Loucy (cell line): ENCODE results near the gene KATNBL1.

Source experiments
- H2AFZ ChIP-seq: fragments of 200-600 bp; sonication (generic); 2 replicates; pipeline ENCODE4 v1.6.0; 2016; ENCODE audit warnings: antibody characterized with exemption, mild to moderate bottlenecking, low read length, moderate library complexity
- H3F3A ChIP-seq: fragments of 200-600 bp; 2 replicates; pipeline ENCODE4 v1.6.0; 2016; ENCODE audit warnings: antibody characterized with exemption, low read depth, mild to moderate bottlenecking
- H3K27me3 ChIP-seq: fragments of 200-600 bp; sonication (generic); 2 replicates; pipeline ENCODE4 v1.6.1; 2014; ENCODE audit warnings: low read length, mild to moderate bottlenecking; ENCODE audit not compliant: insufficient read depth, poor library complexity, severe bottlenecking
- H3K36me3 ChIP-seq: fragments of 200-600 bp; sonication (generic); 2 replicates; pipeline ENCODE4 v1.6.1; 2016; ENCODE audit warnings: low read length; ENCODE audit not compliant: insufficient read depth
- H3K4me1 ChIP-seq: fragments of 200-600 bp; sonication (generic); 2 replicates; pipeline ENCODE4 v1.5.1; 2014; ENCODE audit warnings: low read length, mild to moderate bottlenecking; ENCODE audit not compliant: insufficient read depth, poor library complexity, severe bottlenecking
- H3K4me2 ChIP-seq: fragments of 200-600 bp; sonication (generic); 2 replicates; pipeline ENCODE4 v1.6.0; 2014; ENCODE audit warnings: antibody characterized with exemption, low read length, low read depth, mild to moderate bottlenecking; ENCODE audit not compliant: poor library complexity, severe bottlenecking
- H3K4me3 ChIP-seq: fragments of 200-600 bp; sonication (generic); 2 replicates; pipeline ENCODE4 v1.5.1; 2014; ENCODE audit warnings: low read length, mild to moderate bottlenecking, mixed read lengths; ENCODE audit not compliant: poor library complexity, severe bottlenecking
- H3K79me2 ChIP-seq: fragments of 200-600 bp; sonication (generic); 2 replicates; pipeline ENCODE4 v1.6.1; 2014; ENCODE audit warnings: low read length; ENCODE audit not compliant: insufficient read depth
- H3K9ac ChIP-seq: fragments of 200-600 bp; sonication (generic); 2 replicates; pipeline ENCODE4 v1.6.0; 2014; ENCODE audit warnings: mild to moderate bottlenecking, low read depth, low read length, moderate library complexity; ENCODE audit not compliant: poor library complexity, severe bottlenecking
- H3K9me2 ChIP-seq: fragments of 200-600 bp; sonication (generic); replicated peaks from 2 replicates; pipeline ENCODE4 v1.6.1; 2016; ENCODE audit warnings: low read depth, low read length, mixed read lengths
- H3K9me3 ChIP-seq: fragments of 200-600 bp; sonication (generic); 2 replicates; pipeline ENCODE4 v1.6.1; 2014; ENCODE audit warnings: mild to moderate bottlenecking, antibody characterized with exemption, low read length, low read depth; ENCODE audit not compliant: insufficient read depth
- H4K20me1 ChIP-seq: fragments of 200-600 bp; sonication (generic); 2 replicates; pipeline ENCODE4 v1.6.0; 2014; ENCODE audit warnings: antibody characterized with exemption, low read length, mild to moderate bottlenecking; ENCODE audit not compliant: insufficient read depth, poor library complexity, severe bottlenecking
- CTCF ChIP-seq: fragments of 200-600 bp; sonication (generic); conservative IDR thresholded peaks from 2 replicates; pipeline ENCODE4 v1.5.1; 2014; ENCODE audit warnings: mild to moderate bottlenecking, antibody characterized with exemption, low read length
- EZH2phosphoT487 ChIP-seq: fragments of 200-600 bp; IDR thresholded peaks from 2 replicates; pipeline ENCODE4 v1.6.1; 2018; ENCODE audit warnings: antibody characterized with exemption, mild to moderate bottlenecking, moderate library complexity, borderline replicate concordance

Gene KATNBL1

GRCh38 chr15:34132881-34133280, 77.0 kb downstream of the KATNBL1 start:
- Histone ChIP-seq H3K9me3 (no peaks in the 10 kb centered on the region), H3K4me3 (no peak overlapping the region), H3F3A (no peaks in the 10 kb centered on the region)

GRCh38 chr15:34128898-34129297, 81.0 kb downstream of the KATNBL1 start:
- Histone ChIP-seq H3K9ac (no peak overlapping the region), H3K9me2 (no peaks in the 10 kb centered on the region), H3K4me1 (no peaks in the 10 kb centered on the region), H3K79me2 (no peaks in the 10 kb centered on the region), H3K27me3 (no peaks in the 10 kb centered on the region), H3K9me3 (no peaks in the 10 kb centered on the region), H3K36me3 (no peaks in the 10 kb centered on the region), H3F3A (no peaks in the 10 kb centered on the region), H3K4me3 (no peak overlapping the region), H4K20me1 (no peaks in the 10 kb centered on the region), H3K4me2 (no peak overlapping the region), H2AFZ (no peak overlapping the region)
- no peak for TF ChIP-seq CTCF
- TF ChIP-seq EZH2phosphoT487, result no peak

More at GRCh38 chr15:34132881-34133280, 77.0 kb downstream of the KATNBL1 start:
- Histone ChIP-seq H3K9ac (no peak overlapping the region), H3K4me1 (no peaks in the 10 kb centered on the region), H3K4me2 (no peak overlapping the region), H3K9me2 (no peaks in the 10 kb centered on the region), H2AFZ (no peak overlapping the region), H3K36me3 (no peaks in the 10 kb centered on the region), H3K27me3 (no peaks in the 10 kb centered on the region), H4K20me1 (no peaks in the 10 kb centered on the region), H3K79me2 (no peaks in the 10 kb centered on the region)
- no peak for TF ChIP-seq CTCF
- no peak for TF ChIP-seq EZH2phosphoT487

- Histone ChIP-seq H2AFZ (no peak overlapping the region), H3K9ac (no peak overlapping the region), H3F3A (no peaks in the 10 kb centered on the region), H4K20me1 (no peaks in the 10 kb centered on the region), H3K4me2 (no peak overlapping the region), H3K79me2 (no peaks in the 10 kb centered on the region), H3K9me2 (no peaks in the 10 kb centered on the region), H3K36me3 (no peaks in the 10 kb centered on the region), H3K9me3 (no peaks in the 10 kb centered on the region), H3K27me3 (no peaks in the 10 kb centered on the region), H3K4me3 (no peak overlapping the region), H3K4me1 (no peaks in the 10 kb centered on the region)
- TF ChIP-seq CTCF, result no peak
- no peak for TF ChIP-seq EZH2phosphoT487
Measured at GRCh38 chr15:34126522-34126921, 83.4 kb downstream of the KATNBL1 start.
